H54 (cell line): ENCODE data around the gene LEMD2.
"Not testable (repeated sequence)": the region's sequence is repeated elsewhere in the genome, so short reads cannot be mapped to it uniquely, and the experiment has no call there.

Experiments
- DNase-seq: peaks from one replicate; pipeline ENCODE4 v3.0.0; 2011; ENCODE audit warnings: low spot score, mixed read lengths; ENCODE audit not compliant: insufficient read length
- FAIRE-seq: peaks from 3 replicates; lab custom pipeline; 2011; peaks lifted over from hg19 to GRCh38; lab: Jason Lieb, UNC
- POLR2A ChIP-seq: IDR thresholded peaks from 2 replicates; pipeline ENCODE4 v1.6.1; 2011; ENCODE audit warnings: low read depth, mild to moderate bottlenecking, low read length

Gene LEMD2

DNA sequence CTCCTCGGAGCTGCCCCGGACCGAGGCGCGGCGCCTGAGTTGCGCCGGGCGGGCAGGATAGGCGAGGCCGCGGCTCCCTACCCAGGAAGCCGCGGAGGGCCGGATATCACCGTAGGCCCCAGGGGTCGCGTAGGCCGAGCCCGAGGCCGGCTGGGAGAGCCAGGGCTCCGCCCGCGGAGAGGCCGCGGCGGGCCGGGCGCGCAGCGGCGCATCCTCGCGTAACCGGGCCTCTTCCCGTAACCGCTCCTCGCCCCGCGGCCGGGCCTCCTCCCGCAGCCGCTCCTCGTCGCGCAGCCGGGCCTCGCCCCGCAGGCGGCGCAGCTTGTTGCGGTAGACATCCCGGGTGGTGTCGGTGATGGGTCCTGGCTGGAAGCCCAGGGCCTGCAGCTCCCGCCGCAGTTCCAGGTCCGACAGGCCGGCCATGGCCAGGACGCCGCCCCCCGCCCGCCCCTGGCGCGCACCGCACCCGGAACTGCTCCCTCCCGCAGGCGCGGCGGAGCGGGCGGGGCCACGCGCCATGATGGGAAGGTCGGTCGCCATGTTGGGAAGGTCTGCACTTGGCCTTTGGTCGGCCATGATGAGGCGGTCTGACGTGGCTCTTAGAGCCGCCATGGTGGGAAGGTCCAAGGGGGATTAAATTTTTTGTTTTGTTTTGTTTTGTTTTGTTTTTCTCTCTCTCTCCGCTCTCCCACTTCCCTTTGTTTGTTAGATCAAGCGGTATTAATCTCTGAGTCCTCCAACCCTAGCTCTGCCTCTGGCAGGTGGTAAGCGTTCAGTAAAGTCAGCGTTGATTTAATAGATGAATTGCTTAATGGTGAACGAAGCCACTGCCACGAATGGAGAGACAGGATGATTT is at the start of gene LEMD2:
Gene LEMD2, minus strand, starts transcription at position 437 of the 856 bp plus-strand sequence. Its CDS starts 14 bp downstream, at position 423.
- peak; percentile 85 for TF ChIP-seq POLR2A
- DNase-seq (peak; percentile 91), FAIRE-seq (no peak)

DNA sequence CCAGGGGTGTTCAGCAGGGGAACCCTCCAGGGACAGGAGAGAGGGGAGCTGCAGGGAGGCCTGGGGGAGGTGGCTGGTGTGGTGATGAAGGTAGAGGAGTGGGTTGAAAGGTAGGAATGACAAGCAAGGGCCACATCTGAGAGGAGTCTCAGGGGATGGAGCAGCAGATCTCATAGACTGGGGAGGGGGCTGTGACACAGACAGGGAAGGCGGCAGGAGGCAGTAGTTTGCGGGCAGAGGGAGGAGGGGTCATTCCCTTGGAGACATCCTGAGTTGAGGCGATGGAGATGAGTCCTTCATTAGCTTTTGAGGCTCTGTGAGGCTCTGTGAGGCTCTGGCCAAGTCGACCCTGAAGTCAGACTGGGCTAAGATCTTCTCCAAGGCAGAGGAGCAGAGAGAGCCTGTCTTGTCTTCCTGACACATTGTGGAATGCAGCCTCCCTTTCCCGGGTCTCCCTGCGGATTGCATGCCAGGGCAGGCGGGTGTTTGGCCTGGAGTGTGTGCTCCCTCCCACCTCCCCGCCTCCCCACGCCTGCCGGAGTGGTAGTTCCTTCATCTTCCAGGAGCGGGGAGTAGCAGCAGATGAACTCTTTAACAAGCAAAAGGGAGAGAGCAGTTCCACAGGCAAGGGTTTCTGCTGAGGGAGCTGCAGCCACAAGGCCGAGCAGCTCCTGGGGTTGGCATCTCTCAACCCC is 49.2 kb upstream of the LEMD2 start:
- DNase-seq = no peak
- no peak for TF ChIP-seq POLR2A
- no peak for FAIRE-seq

DNA sequence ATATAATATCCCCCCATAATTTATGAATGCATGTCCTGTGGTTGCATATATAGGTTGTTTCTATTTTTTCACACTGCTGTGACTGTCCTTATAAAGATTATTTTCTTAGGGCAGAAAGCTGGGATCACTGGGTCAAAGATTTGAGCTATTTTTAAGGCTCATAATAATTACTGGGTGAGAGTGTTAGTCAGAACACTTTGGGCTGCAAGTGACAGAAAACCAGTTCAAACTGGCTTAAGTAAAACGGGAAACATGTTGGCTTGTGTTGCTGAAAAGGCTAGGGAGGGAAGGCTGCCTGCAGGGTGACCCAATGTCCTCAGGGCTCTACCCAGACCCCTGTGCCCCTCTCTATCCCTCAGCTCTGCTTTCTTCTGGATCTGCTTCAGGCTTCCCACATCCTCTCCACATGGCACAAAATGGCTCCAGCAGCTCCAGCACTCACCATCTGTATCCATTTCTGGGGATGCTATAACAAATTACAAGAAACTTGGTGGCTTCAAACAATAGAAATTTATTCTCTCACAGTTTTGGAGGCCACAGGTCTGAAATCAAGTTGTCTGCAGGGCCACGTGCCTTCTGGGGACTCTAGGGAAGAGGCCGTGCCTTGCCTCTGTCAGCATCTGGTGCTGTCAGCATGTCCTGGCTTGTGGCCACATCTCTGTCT is 48.0 kb upstream of the LEMD2 start:
- FAIRE-seq (no peak), DNase-seq (no peak)
- TF ChIP-seq POLR2A = no peak

DNA sequence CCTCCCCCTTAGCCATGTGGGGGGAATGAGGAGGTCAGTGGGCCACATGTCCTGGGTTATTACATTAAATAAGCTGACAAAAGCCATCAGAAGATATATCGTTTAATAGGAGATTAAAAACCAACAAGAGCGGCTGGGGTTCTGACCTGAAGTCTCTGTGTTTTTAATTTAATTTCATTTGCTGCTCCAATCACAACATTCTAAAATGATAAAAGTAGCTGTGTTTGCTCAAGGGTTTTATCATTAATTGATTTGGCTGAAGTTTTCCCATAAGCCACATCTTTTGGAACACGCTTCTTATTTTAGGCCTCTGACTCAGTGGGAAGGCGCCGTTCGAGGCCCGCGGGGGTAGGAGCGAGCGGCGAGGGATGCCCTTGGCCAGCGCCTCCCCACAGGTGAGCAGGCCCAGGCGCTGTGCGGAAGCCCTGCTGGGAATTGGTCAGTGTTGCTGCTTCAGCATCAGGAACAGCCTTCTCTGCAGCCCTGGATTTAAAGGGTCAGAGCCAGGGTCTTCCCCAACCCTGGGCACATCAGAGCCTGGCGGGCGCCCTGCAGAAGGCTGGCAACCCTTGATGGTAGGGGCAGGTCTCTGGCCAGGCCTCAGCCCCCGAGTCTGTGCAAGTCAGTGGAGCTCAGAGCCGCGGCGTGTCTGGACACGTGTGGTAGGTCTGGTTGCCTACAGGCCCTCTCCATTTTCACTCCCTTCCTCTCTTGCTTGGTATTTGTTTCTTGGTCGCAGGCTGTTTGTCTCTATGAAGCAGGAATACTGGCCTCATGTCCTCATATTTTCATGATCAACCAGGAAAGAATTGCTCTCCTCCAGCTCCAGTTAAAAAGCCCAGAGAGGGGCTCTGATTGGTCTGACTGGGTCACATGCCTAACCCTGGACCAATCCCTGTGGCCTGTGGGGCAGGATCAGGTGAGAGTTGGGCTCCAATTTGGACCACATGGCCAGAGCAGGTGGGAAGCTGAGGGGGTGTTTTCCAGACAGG is 45.8 kb upstream of the LEMD2 start:
- no peak for FAIRE-seq

DNA sequence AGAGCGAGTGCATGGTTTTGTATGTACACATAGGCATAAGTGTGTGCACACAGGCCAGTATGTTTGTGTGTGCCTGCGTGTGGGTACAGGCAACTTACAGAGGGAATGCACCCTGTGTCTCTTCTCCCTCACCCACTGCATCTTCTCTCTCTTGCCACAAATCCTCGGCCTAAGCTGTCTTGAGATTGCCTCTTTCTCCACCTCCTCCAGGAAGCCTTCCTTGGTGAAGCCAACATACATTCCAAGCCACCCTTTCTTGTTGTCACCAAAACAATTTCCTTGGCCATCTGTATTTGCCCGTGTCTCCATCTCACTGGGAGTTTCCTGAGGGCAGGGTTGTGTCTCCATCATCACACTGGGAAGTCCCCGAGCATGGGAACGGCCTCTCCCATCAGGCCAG is 44.7 kb upstream of the LEMD2 start:
- FAIRE-seq (no peak), DNase-seq (no peak)
- TF ChIP-seq POLR2A = no peak

More for the DNA sequence above, 45.8 kb upstream of the LEMD2 start:
- no peak for DNase-seq
- no peak for TF ChIP-seq POLR2A

DNA sequence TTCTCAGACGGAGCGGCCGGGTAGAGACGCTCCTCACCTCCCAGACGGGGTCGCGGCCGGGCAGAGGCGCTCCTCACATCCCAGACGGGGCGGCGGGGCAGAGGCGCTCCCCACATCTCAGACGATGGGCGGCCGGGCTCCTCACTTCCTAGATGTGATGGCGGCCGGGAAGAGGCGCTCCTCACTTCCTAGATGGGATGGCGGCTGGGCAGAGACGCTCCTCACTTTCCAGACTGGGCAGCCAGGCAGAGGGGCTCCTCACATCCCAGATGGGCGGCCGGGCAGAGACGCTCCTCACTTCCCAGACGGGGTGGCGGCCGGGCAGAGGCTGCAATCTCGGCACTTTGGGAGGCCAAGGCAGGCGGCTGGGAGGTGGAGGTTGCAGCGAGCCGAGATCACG is 43.9 kb upstream of the LEMD2 start:
- not testable (repeated sequence) for DNase-seq, FAIRE-seq

DNA sequence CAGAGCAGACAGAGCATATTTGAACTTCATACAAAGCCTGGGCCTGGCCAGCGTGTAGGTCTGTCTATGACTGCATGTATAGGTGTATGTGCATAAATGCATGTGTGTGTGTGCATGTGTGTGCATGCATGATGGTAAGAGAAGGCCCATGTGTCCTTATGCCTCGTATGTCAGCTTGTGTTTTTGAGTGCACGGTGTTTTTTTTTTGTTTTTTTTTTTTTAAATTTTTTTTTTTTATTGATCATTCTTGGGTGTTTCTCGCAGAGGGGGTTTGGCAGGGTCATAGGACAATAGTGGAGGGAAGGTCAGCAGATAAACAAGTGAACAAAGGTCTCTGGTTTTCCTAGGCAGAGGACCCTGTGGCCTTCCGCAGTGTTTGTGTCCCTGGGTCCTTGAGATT is 42.8 kb upstream of the LEMD2 start:
- not testable (repeated sequence) for FAIRE-seq, DNase-seq

DNA sequence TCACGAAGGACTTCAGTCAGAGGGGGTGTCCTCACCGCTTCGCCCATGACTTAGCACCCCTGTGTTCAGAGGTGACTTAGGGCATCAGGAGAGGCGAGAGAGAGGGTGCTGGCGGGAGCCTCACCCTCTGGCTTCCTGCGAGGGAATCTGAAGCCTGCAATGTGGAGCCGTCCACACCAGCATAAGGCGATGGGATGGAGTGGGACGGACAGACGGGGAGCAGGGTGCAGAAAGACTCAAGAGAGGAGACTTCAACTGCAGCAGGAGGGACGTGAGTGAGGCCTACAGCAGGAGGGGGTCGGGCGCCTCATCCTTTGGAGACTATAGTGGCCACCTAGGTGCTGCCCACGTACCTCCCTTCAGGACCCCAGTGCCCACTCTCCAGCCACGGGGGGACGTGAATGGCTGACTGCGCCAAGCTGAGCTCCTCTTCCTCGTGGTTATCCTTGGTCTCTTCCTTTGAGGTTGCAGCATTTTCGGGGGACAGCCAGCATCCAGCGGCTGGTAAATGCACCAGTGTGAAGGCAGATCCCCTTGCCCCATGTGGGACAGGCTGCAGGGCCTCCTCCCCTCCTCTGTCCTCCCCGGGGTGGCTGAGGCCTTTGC is 41.8 kb upstream of the LEMD2 start:
- FAIRE-seq = no peak
- TF ChIP-seq POLR2A = no peak
- no peak for DNase-seq

DNA sequence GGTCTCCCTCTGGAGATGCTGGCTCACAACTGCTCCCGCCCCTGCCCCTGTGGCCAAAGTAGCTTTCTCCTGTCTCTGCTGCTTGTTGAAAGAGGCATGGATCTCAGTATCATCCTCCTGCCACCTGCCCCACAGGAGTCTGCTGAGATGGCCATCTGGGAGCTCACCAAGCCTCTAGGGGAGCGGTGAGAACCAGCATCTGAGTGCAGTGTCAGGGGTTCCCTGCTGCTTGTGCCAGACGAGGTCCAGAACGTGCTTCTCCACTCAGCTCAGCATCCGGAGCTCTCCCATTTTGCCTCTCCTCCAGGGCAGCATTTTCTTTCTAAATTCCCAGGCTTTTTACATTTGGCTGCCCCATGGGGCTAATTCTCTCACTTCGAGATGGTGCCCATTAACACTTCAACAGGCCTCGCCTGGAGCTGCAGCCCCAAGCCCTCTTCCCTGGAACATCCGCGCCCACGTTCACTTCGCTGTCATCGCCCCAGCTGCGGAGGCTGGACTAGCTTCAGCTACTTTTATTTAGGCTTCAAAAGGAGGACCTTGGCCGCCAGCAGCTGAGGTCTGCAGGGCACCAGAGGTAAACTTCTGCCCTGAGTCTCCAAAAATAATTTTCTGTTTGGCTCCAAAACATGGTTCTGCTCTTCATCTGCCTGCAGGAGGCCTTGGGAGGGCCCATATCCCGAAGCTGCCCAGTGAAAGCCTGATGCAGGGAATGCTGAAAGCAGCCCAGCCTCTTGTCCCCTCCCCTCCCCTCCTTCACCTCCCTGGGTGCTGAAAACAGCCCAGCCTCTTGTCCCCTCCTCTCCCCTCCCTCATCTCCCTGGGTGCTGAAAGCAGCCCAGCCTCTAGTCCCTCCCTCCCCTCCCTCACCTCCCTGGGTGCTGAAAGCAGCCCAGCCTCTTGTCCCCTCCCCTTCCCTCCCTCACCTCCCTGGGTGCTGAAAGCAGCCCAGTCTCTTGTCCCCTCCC is 40.1 kb upstream of the LEMD2 start:
- TF ChIP-seq POLR2A = no peak
- DNase-seq (no peak), FAIRE-seq (no peak)

DNA sequence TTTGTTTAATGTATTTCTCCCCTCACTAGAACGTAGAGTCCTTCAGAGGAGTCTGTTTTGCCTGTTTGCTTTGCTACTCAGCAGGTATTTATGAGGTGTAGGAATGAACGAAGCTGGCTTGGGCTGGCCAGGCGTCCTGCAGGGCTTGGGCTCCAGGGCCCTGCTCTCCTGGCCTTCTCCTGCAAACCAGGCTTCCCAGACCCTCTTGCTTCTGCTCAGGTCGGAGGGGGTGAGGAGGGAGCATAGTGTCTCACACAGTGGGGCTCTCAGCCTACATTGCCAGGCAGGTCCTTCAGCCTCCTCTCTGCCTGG is 39.5 kb upstream of the LEMD2 start:
- DNase-seq = no peak
- no peak for TF ChIP-seq POLR2A
- FAIRE-seq = no peak

DNA sequence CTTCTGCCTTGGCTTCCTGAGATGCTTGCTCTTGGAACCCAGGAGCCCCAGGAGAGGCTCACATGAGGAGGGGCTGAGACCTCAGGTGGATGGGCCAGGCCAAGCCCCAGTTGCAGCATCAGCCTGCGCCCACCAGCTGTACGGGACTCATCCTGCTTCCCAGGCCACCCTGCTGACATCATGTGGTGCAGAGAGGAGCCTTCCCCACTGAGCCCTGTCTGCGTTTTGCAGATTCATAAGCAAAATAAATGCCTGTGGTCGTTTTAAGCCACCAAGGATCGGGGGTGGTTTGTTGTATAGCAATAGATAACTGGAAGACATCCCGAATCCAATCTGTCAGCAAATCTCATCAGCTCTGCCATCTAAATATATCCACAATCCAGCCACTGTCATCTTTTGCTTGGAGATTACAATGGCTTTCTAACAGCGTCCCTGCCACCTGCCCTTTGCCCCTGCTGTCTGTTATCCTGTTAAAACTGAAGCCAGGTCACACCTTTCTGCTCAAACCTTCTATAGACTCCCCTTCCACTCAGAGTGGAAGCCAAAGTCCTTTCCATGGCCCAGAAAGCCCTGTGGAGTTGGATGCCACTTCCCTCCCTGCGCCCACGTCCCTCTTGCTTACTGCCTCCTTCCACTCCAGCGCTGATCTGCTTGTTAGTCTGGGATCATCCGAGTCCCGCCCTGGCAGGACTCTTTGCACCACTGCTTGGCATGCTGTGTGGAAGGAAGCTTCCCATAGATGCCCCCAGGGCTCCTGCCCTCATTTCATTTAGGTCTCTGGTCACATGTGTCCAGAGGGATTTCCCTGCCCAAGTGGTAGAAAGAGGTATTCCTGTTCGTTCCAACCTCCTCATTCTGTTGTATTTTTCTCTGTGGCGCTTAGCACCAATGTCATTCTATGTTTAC is 38.9 kb upstream of the LEMD2 start:
- TF ChIP-seq POLR2A = no peak
- no peak for FAIRE-seq
- DNase-seq = no peak
